HCT116 (cell line): ENCODE results near the gene DENND1C. TPM values are rescaled to one million over a fixed set of nuclear protein-coding genes. Genes with fewer than 3 reads are reported as not detected.

Experiments used
- ATAC-seq: fragments of 200-7000 bp; cut with Tn5 transposase; 2 replicates; pipeline ENCODE4 v1.9.1; 2020; ENCODE audit warnings: mild to moderate bottlenecking, moderate library complexity
- BruUV-seq: library from RNA; stranded (reverse); fragments of 400-500 nt; replicated peaks from 2 replicates; lab custom pipeline; 2021; lab: Mats Ljungman, UMichigan
- CTCF ChIA-PET: fragments of 300-600 bp; sonication (Branson Sonifier 250); formaldehyde crosslinking; loops from one replicate; lab custom pipeline; 2021; ENCODE audit warnings: antibody characterized with exemption; lab: Charles Lee
- POLR2A ChIA-PET: fragments of 300-600, 350-600 bp; sonication (Branson Sonifier 250); formaldehyde crosslinking; loops from one replicate; lab custom pipeline; 2021; ENCODE audit warnings: antibody characterized with exemption; lab: Charles Lee
- RAD21 ChIA-PET, 2 experiments: fragments of 300-600 bp; sonication (Branson Sonifier 250); formaldehyde crosslinking; loops; one replicate each; lab custom pipeline; 2023; ENCODE audit warnings: low total read pairs in 2 of 2; ENCODE audit not compliant: uncharacterized antibody in 2 of 2, unreplicated experiment in 2 of 2, low non-redundant PET in 1 of 2; lab: Charles Lee
- DNase-seq: peaks from one replicate; pipeline ENCODE4 v3.0.0-alpha.2; 2010; ENCODE audit warnings: low read depth, low spot score
- H2AFZ ChIP-seq: fragments of 200-600 bp; shearing (Covaris generic), sonication (generic); 2 replicates; pipeline ENCODE4 v1.6.1; 2017; ENCODE audit warnings: low read depth, mixed run types, mixed read lengths, antibody characterized with exemption, low read length; ENCODE audit not compliant: poor library complexity, severe bottlenecking
- H3K27ac ChIP-seq: 2 replicates; pipeline ENCODE4 v1.5.1; 2012; ENCODE audit warnings: low read depth, low read length
- H3K27me3 ChIP-seq: fragments of 200-600 bp; sonication (generic); 2 replicates; pipeline ENCODE4 v1.6.1; 2016; ENCODE audit warnings: mixed run types, low read length, mixed read lengths; ENCODE audit not compliant: insufficient read depth
- H3K36me3 ChIP-seq, 2 experiments: fragments of 200-500 bp in 1 of 2; fragments of 200-600 bp in 1 of 2; sonication (Bioruptor generic) in 1 of 2; sonication (generic) in 1 of 2; 2 replicates each; pipeline versions ENCODE4 v1.5.1 to v1.6.1; 2014 to 2016; ENCODE audit warnings: low read length in 2 of 2, inconsistent platforms in 1 of 2, mixed read lengths in 1 of 2, mixed run types in 1 of 2; ENCODE audit not compliant: insufficient read depth in 2 of 2, control insufficient read depth in 1 of 2
- H3K4me1 ChIP-seq, 2 experiments: fragments of 200-600 bp in 1 of 2; sonication (generic) in 1 of 2; 2 replicates each; pipeline versions ENCODE4 v1.5.1 to v1.6.1; 2012 to 2017; ENCODE audit warnings: low read length in 2 of 2, inconsistent platforms in 1 of 2, mild to moderate bottlenecking in 1 of 2, mixed read lengths in 1 of 2, mixed run types in 1 of 2, moderate library complexity in 1 of 2; ENCODE audit not compliant: insufficient read depth in 2 of 2, control insufficient read depth in 1 of 2
- H3K4me2 ChIP-seq: fragments of 200-600 bp; sonication (generic); 2 replicates; pipeline ENCODE4 v1.6.1; 2017; ENCODE audit warnings: mixed run types, low read length, mixed read lengths
- H3K4me3 ChIP-seq, 2 experiments: fragments of 200-600 bp in 1 of 2; sonication (generic) in 1 of 2; replicated peaks in 1 of 2; 2 replicates each; pipeline ENCODE4 v1.5.1; 2011 to 2016; ENCODE audit warnings: low read length in 2 of 2, control low read depth in 1 of 2, low read depth in 1 of 2, mild to moderate bottlenecking in 1 of 2, mixed read lengths in 1 of 2, mixed run types in 1 of 2
- H3K79me2 ChIP-seq: fragments of 200-600 bp; sonication (generic); 2 replicates; pipeline ENCODE4 v1.6.1; 2017; ENCODE audit warnings: mild to moderate bottlenecking, mixed run types, low read length, moderate library complexity, mixed read lengths; ENCODE audit not compliant: insufficient read depth
- H3K9ac ChIP-seq: fragments of 200-600 bp; sonication (generic); 2 replicates; pipeline ENCODE4 v1.6.1; 2016; ENCODE audit warnings: low read length, mixed read lengths
- H3K9me2 ChIP-seq: fragments of 200-600 bp; sonication (generic), shearing (Covaris generic); 2 replicates; pipeline ENCODE4 v1.6.1; 2017; ENCODE audit warnings: mixed run types, mild to moderate bottlenecking, moderate library complexity; ENCODE audit not compliant: insufficient read depth
- H3K9me3 ChIP-seq, 2 experiments: fragments of 200-500 bp in 1 of 2; fragments of 200-600 bp in 1 of 2; sonication (Bioruptor generic) in 1 of 2; sonication (generic) in 1 of 2; 2 replicates each; pipeline ENCODE4 v1.6.1; 2014 to 2017; ENCODE audit warnings: low read length in 2 of 2, mixed read lengths in 2 of 2, inconsistent platforms in 1 of 2, low read depth in 1 of 2, mild to moderate bottlenecking in 1 of 2, mixed run types in 1 of 2, moderate library complexity in 1 of 2; ENCODE audit not compliant: control insufficient read depth in 1 of 2, insufficient read depth in 1 of 2
- H4K20me1 ChIP-seq: fragments of 200-600 bp; sonication (generic), shearing (Covaris generic); 2 replicates; pipeline ENCODE4 v1.6.1; 2017; ENCODE audit warnings: mixed run types, mild to moderate bottlenecking, moderate library complexity; ENCODE audit not compliant: insufficient read depth
- ATF3 ChIP-seq: IDR thresholded peaks from 2 replicates; pipeline ENCODE4 v1.6.1; 2012
- CEBPB ChIP-seq: IDR thresholded peaks from 2 replicates; pipeline ENCODE4 v1.6.1; 2012; ENCODE audit warnings: low read depth
- CTCF ChIP-seq, 3 experiments: fragments of 200-600 bp in 1 of 3; sonication (generic) in 1 of 3; IDR thresholded peaks in 2 of 3; conservative IDR thresholded peaks in 1 of 3; 2 replicates each; pipeline ENCODE4 v1.5.1; 2012 to 2017; ENCODE audit warnings: low read depth in 2 of 3, low read length in 2 of 3, antibody characterized with exemption in 1 of 3, borderline replicate concordance in 1 of 3, control low read depth in 1 of 3, mild to moderate bottlenecking in 1 of 3, mixed read lengths in 1 of 3, mixed run types in 1 of 3, moderate library complexity in 1 of 3; ENCODE audit not compliant: insufficient read depth in 1 of 3
- EGR1 ChIP-seq: IDR thresholded peaks from 2 replicates; pipeline ENCODE4 v1.6.1; 2012; ENCODE audit warnings: low read depth
- ELF1 ChIP-seq: IDR thresholded peaks from 2 replicates; pipeline ENCODE4 v1.6.1; 2012; ENCODE audit warnings: low read depth, borderline replicate concordance
- EZH2 ChIP-seq: fragments of 200-600 bp; sonication (generic); IDR thresholded peaks from 2 replicates; pipeline ENCODE4 v1.6.1; 2017; ENCODE audit warnings: antibody characterized with exemption, mixed run types
- FOSL1 ChIP-seq: IDR thresholded peaks from 2 replicates; pipeline ENCODE4 v1.6.1; 2012; ENCODE audit warnings: low read depth
- JUND ChIP-seq: IDR thresholded peaks from 2 replicates; pipeline ENCODE4 v1.6.1; 2012
- POLR2A ChIP-seq: IDR thresholded peaks from 2 replicates; pipeline ENCODE4 v1.7.0; 2011; ENCODE audit warnings: borderline replicate concordance; ENCODE audit not compliant: insufficient read depth, insufficient read length; ENCODE audit errors: extremely low read depth
- POLR2AphosphoS5 ChIP-seq: IDR thresholded peaks from 2 replicates; pipeline ENCODE4 v1.6.1; 2011; ENCODE audit warnings: mild to moderate bottlenecking, low read depth, low read length, moderate library complexity
- RAD21 ChIP-seq: IDR thresholded peaks from 2 replicates; pipeline ENCODE4 v1.6.1; 2012; ENCODE audit warnings: low read depth, mild to moderate bottlenecking
- SIN3A ChIP-seq: IDR thresholded peaks from 2 replicates; pipeline ENCODE4 v1.6.1; 2012; ENCODE audit warnings: low read depth
- SP1 ChIP-seq: IDR thresholded peaks from 2 replicates; pipeline ENCODE4 v1.6.1; 2012; ENCODE audit warnings: low read depth
- SRF ChIP-seq: IDR thresholded peaks from 2 replicates; pipeline ENCODE4 v1.6.1; 2012; ENCODE audit warnings: low read depth
- TCF7L2 ChIP-seq: IDR thresholded peaks from 2 replicates; pipeline ENCODE4 v1.7.0; 2011; ENCODE audit warnings: borderline replicate concordance, inconsistent platforms; ENCODE audit not compliant: insufficient read depth, insufficient read length; ENCODE audit errors: extremely low read depth
- YY1 ChIP-seq: IDR thresholded peaks from 2 replicates; pipeline ENCODE4 v1.6.1; 2011; ENCODE audit warnings: low read length, low read depth, moderate library complexity, mild to moderate bottlenecking; ENCODE audit not compliant: insufficient replicate concordance; ENCODE audit errors: extremely low read depth
- ZBTB33 ChIP-seq: IDR thresholded peaks from 2 replicates; pipeline ENCODE4 v1.6.1; 2011; ENCODE audit warnings: mild to moderate bottlenecking, low read length, moderate library complexity; ENCODE audit not compliant: insufficient replicate concordance; ENCODE audit errors: extremely low read depth
- ZFX ChIP-seq: fragments of 450-650 bp; IDR thresholded peaks from 2 replicates; pipeline ENCODE4 v1.6.1; 2017
- intact Hi-C: fragments of 100-400 bp; cut with micrococcal nuclease; formaldehyde crosslinking; loops from 2 replicates; pipeline ENCODE4 v1.10.0; 2022
- total RNA-seq: library from RNA; stranded (reverse); gene quantifications from one replicate; pipeline ENCODE4 v1.2.1, GENCODE V29; 2021; ENCODE audit not compliant: unreplicated experiment

The DENND1C gene
- total RNA-seq, 1 experiment from 2014 or later, result 0.54 TPM

- CTCF ChIA-PET, result no interaction called here
These were observed 4.6 kb downstream of the DENND1C start for GRCh38 chr19:6476896-6477431.

More at GRCh38 chr19:6476896-6477431, 4.6 kb downstream of the DENND1C start:
- H3K27ac ChIP-seq, result no peak overlapping the region
- H3K9me2 ChIP-seq, result no peaks in the 10 kb centered on the region
- POLR2A ChIA-PET, result interaction anchor here (0.6 kb wide), 1 partner anchor 260 kb away, joined by 3 read pairs; no protein-coding TSS in a partner anchor
- no peak overlapping the region for H2AFZ ChIP-seq
- no peak for DNase-seq
- no peaks in the 10 kb centered on the region for H3K79me2 ChIP-seq
- no peak overlapping the region for H3K9ac ChIP-seq
- H3K9me3 ChIP-seq, result no peaks in the 10 kb centered on the region
- H3K4me3 ChIP-seq, result no peak overlapping the region
- RAD21 ChIA-PET, result no interaction called here
- H4K20me1 ChIP-seq, result no peaks in the 10 kb centered on the region
- intact Hi-C loops, result no loop called here
- H3K27me3 ChIP-seq, result no peaks in the 10 kb centered on the region
- no peak overlapping the region for H3K4me2 ChIP-seq
- peaks cover 8 to 32% of the 10 kb centered on the region in 2 experiments for H3K4me1 ChIP-seq
- BruUV-seq, result no TSS peak
- TF ChIP-seq CTCF (IDR thresholded peaks at IDR 0.05 in 2 of 3, conservative IDR thresholded peaks at IDR 0.05 in 1 of 3; ENCODE audit: borderline replicate concordance in 1 of 3, insufficient read depth in 1 of 3, low read depth in 2 of 3, low read length in 2 of 3) (no peak), YY1 (no peak), POLR2A (no peak), ZBTB33 (no peak), SP1 (no peak), SRF (no peak), TCF7L2 (no peak), EGR1 (no peak), SIN3A (no peak), JUND (no peak), EZH2 (no peak), ATF3 (no peak), RAD21 (no peak), POLR2AphosphoS5 (no peak), FOSL1 (no peak), ZFX (no peak), CEBPB (no peak), ELF1 (no peak)
- H3K36me3 ChIP-seq, result no peaks in the 10 kb centered on the region
- ATAC-seq, result no peak
